Daoy (cell line): ENCODE data around the gene EPX. TPM values are rescaled to one million over a fixed set of nuclear protein-coding genes. Genes with fewer than 3 reads are reported as not detected.
"Not testable (repeated sequence)": the region's sequence is repeated elsewhere in the genome, so short reads cannot be mapped to it uniquely, and the experiment has no call there.

Source experiments
- DNase-seq: peaks from one replicate; pipeline ENCODE4 v3.0.0-alpha.2; 2015; ENCODE audit warnings: low read depth
- total RNA-seq: library from RNA; depleted of rRNA; stranded (reverse); fragments of >200 nt; shearing (Covaris generic); gene quantifications from 2 replicates; pipeline ENCODE4 v1.2.3, GENCODE V29; 2014; rRNA removed

EPX gene, protein sequence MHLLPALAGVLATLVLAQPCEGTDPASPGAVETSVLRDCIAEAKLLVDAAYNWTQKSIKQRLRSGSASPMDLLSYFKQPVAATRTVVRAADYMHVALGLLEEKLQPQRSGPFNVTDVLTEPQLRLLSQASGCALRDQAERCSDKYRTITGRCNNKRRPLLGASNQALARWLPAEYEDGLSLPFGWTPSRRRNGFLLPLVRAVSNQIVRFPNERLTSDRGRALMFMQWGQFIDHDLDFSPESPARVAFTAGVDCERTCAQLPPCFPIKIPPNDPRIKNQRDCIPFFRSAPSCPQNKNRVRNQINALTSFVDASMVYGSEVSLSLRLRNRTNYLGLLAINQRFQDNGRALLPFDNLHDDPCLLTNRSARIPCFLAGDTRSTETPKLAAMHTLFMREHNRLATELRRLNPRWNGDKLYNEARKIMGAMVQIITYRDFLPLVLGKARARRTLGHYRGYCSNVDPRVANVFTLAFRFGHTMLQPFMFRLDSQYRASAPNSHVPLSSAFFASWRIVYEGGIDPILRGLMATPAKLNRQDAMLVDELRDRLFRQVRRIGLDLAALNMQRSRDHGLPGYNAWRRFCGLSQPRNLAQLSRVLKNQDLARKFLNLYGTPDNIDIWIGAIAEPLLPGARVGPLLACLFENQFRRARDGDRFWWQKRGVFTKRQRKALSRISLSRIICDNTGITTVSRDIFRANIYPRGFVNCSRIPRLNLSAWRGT
- total RNA-seq = not detected in 2 replicates

DNA sequence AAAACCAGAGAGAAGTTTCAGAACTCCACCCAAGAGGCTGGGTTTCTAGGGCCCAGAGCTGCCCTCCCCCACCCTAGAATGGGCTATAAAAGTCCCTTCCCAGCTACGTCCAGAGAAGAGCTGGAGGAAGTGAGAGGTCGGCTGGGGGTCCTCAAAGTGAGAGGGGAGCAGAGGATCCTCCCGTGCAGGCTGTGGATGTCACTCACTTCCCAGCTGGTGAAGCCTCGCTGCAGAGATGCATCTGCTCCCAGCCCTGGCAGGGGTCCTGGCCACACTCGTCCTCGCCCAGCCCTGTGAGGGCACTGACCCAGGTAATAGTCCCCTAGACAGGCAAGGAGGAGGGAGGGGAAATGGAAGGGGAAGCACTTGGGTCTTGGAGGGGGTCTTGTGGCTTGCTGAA lies at the start of gene EPX:
Gene EPX (plus strand): TSS at position 115 of the 400 bp plus-strand sequence. CDS start 121 bp downstream, at position 236.
- DNase-seq = no peak

DNA sequence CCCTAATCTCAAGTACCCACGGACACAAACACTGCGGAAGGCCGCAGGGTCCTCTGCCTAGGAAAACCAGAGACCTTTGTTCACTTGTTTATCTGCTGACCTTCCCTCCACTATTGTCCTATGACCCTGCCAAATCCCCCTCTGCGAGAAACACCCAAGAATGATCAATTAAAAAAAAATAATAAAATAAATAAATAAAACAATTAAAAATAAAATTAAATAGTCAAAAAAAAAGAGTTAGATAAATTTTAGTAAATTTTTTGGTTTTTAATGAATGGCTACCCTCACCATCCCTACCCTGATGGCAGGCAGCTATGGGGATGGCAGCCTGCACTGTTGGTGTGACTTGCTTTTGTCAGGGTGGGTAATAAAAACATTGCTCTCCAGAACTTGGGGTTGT lies 49.2 kb upstream of the EPX start:
- not testable (repeated sequence) for DNase-seq

DNA sequence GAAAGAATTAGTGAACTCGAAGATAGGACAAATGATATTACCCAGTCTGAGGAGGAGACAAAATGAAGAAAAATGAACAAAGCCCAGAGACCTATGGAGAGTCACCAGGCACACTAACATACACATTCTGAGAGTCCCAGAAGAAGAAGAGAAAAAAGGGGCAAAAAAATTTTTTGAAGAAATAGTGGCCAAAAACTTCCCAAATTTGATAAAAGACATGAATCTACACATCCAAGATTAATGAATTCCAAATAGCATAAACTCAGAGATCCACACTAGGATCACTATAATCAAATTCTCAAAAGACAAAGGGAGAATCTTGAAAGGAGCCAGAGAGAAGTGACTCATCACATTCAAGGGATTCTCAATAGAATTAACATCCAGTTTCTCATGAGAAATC lies 47.7 kb upstream of the EPX start:
- DNase-seq = no peak

DNA sequence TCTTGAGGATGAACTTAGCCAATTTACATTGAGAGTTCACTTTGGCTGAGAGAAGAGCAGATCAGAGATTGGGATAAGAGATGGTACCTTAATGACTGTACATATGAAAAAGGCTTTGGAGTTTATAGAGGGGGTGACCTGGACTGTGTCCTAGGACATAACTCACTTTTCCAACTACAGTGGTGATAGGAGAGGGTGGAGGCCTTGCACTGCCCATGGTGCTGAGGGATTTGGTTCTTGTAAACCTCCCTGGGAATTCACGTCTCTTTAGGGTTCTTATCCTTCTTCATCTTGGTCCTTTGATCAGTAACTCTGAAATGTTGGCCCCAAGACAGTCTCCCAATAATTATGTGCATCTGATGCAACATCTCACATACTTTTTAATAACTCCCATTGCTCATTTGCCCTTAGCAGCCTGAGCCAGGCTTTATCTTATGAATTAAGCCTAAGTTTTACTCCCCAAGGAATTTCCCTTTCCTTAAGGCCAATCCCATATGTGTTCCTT lies 44.5 kb upstream of the EPX start, which contains the start of gene OR4D1:
Gene OR4D1 (plus strand): TSS at position 455 of the 505 bp plus-strand sequence. CDS start 6,770 bp downstream, outside the sequence.
- no peak for DNase-seq

DNA sequence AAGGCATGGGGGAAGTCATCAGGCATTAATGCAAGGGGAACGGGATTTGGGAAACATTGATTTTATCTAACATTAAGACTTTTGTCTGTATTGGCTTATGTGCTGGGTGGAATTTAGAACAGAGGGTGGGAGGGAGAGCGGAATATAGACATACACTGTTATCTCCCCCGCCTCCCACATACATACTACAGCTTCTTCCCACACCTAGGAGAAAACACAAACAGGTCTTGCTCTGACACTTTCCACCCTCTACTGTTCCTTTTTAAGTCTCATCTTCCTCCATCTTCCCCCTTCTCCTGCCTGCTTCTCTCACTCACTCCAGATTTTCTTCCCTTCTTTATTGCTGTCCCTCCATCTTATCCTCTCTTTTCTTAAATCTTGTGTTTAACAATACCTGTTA lies 43.9 kb upstream of the EPX start:
- no peak for DNase-seq

DNA sequence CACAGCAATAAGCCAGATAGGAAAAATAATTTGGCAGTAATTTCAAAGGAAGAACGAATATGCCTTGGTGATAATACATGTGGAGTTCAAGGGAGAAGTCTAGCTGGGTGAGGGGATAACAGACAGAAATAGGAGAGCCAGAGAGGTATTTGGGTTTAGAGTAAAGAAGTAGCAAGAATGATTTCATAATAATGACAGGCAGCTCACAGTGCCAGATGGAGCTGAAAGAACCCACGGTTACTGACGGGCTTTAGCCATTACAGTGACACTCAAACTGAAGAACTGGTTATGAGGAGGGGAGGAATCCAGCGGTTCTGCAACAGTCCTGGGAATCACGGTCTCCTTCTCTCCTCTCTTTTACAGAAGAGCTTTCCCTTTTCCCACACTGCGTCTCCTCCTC lies 42.1 kb upstream of the EPX start:
- DNase-seq = no peak

DNA sequence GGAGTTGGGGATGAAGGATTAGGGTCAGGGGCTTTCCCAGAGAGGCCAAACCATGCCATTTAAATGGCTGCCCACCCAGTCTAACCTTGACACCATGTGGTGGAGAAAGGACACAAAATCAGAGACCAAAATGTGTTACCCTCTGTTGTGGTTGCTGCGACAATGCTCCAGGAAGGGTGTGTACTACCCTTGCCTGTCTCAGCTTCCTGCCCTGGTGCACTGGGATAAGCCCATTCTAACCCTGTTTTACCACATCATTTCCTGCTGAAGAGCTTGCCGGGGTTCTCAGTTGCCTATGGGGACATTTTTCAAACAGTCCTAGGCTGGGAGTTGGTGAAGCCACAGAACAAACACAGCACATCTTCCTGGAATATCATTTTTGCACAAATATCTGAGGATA lies 39.5 kb upstream of the EPX start:
- no peak for DNase-seq

DNA sequence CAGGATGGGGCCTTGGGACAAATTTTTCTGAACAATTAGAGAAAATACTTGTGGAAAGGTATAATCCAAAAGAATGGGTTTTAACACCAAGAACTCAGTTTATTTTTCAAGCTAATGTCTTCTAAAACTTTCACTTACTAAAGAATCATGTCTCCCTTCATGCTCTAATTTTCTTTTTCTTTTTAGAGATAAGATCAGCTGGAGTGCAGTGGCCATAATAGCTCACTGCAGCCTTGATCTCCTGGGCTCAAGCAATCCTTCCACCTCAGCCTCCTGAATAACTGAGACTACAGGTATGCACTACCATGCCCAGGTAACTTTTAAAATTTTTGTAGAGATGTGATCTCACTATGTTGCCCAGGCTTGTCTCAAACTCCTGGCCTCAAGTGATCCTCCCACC lies 38.9 kb upstream of the EPX start:
- no peak for DNase-seq

DNA sequence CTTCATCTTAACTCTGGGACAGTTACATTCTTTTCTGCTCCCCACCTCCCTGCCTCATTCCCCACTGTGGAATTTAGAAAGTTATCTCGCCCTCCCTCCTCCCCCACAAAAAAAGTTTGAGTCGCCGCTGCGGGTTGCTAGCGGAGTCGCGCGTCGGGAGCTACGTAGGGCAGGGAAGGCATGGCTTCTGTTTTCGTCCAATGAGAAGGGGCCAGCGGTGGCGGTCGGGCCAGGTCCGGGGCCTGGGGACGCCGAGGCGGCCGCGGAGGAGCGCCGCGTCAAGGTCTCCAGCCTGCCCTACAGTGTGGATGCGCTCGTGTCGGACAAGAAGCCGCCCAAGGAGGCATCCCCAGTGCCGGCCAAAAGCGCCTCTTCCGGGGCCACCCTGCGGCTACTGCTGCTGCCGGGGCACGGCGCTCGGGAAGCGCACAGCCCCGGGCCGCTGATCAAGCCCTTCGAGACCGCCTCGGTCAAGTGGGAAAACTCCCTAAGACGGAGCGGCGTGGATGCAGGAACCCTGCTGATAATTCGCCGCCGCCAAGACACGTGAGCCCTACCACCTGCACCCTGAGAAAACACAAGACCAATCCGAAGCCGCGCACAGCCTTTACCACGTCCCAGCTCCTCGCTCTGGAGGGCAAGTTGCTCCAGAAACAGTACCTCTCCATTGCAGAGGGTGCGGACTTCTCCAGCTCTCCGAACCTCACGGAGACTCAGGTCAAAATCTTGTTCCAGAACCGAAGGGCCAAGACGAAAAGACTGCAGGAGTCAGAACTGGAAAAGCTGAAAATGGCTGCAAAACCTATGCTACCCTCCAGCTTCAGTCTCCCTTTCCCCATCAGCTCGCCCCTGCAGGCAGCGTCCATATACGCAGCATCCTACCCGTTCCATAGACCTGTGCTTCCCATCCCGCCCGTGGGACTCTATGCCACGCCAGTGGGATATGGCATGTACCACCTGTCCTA lies 35.4 kb upstream of the EPX start:
- DNase-seq = peak; percentile 43

DNA sequence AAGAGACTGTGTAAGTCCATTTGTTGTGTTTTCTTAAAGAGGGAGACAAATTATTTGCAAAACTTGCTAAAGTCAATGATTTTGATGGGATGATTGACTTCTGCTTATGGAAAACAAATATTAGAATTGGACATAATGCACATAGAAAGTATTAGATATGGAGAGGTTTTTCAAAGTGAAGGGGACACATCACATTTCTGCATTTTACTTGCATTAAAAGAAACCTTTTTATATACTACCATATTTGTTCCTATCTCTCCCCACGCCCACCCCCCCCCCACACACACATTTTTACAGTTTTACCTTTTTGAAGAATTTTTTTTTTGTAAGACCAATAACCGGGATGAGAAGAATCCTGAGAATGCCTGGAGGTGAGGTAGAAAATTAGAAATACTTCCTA lies 34.3 kb upstream of the EPX start:
- DNase-seq = no peak

DNA sequence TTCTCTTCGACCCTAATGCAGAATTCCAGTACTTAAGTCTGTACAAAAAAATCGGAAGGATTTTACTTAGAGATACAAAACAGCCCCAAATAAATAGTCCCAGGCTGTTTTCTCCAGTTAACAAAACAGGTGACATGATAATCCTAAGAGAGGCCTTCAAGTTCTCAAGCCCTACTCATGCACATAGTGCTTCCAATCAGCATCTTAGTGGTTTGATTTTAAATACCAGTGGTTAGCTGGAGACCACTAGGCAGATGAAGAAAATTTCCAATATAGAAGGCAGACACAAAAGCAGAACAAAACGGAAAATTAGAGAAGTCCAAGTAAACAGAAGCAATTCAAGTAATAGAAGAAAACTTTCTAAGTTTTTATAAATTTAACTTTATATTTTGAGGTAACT lies 31.0 kb upstream of the EPX start:
- no peak for DNase-seq

DNA sequence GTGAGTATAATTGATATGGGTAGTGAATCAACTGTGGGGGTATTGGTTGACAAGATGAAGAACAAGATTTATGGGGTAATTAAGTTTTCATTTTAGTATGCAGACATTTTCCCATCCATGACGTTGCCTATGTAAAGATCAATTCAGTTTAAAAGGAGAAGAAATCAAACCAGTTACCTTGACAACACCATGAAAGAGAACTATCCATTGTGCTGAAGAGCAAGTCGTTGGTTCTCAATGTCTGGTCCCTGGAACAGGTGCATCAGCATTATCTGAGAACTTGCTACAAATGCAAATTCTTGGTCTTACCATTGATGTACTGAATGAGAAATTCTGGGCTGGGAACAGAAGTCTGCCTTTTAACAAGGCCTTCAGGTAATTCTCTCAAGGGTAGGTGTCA lies 26.5 kb upstream of the EPX start:
- no peak for DNase-seq

DNA sequence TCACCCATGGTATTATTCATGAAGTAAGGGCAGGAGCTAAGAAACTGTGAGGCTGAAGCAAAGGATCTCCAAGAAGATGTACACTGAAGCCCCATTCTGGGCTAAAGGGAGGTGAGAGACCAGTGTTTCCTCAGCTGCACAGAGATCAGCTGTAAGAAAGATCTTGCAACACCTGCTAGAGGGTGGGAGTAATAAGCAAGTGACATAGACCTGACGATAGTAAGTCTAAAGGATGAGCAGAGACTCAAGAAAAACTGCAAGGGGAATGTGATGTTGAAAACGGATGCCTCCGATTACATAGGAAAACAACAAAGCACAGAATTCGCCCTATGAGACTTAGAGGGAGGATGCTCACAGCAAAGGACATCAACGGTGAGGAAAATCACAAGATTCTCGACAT lies 25.8 kb upstream of the EPX start, which contains the start of gene OR4D2:
Gene OR4D2 (plus strand): TSS at position 301 of the 400 bp plus-strand sequence. CDS start 2,674 bp downstream, outside the sequence.
- no peak for DNase-seq

DNA sequence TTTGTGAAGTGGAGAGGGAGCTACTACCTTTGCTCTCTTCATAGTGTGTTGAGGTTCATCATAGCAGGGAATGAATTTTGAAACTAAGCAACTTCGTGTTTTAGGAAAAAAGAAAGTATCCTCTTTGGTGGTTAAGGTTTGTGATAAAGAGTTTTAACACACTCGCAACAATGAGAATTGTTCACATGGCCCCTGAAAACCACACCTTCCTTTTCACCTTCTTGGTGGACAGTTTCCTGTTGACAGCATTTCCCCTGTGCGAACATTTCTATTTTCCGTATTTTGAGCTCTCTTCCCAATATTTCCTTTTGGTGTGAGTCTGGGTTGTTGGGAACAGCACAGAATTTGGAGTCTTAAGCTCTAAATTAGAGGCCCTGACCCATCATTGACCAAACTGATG lies 21.9 kb upstream of the EPX start:
- no peak for DNase-seq

DNA sequence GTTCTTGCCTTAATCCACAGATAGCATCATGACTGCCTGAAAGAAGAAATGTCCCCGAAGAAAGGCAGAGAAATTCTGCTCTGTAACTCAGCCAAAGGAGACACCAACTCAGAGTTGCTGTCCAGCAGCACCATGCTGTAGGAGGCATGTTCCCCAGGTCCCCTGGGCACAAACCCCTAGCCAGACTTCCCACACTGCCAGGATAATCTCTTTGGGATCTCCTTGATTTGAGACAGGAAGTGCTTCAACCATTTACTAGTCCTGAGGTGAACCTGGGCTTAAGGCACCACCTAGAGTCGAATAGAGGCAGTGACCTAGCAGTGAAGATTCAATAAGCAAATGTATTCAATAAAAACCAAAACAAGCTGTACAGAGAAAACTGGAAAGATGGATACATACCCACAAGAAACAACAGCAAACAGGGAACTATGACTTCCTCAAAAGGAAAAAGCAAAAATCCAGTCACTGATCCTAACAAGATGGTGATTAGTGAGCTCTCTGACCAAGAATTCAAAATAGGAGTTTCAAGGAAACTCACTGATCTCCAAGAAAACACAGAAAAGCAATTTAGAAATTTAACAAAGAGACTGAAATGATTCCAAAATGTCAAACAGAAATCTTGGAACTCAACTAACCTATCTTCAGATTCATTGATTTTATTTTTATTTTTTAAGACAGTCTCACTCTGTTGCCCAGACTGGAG lies 20.0 kb upstream of the EPX start:
- DNase-seq = peak; percentile 50

DNA sequence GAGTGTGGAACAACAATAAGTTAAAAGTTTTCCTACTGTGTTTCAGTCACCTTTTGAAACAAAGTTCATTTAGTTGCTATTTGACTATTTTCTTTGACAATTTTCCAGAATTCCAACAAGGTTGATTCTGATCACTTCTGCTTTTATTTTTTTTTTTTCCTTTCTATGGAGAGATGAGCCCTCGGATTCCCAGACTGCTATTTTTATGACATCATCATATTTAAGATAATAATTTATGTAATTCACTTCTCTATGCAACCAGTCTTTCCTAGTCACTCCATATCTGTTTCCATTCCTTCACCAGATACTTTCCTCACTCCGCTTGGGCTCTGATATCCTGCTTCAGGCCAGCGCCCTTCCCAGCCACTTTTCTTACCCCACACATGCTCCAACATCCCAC lies 17.7 kb upstream of the EPX start:
- no peak for DNase-seq

DNA sequence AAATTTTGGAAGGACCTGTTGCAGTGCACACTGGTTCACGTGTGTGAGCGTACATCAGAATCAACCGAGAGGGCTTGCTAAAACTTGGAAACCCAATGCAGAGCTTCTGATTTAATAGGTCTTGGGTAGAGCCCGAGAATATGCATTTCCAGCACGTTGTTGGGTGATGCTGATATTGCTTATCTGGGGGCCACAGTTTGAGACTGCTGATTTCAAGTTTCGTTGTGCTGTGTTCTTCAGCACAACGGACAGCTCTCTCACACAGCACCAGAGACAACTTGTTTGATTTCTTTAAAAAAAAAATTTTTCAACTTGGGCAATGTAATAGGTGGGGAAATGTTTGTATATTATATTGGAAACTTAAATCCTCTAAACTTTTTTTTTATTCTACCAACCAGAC lies 16.3 kb upstream of the EPX start:
- DNase-seq = no peak

DNA sequence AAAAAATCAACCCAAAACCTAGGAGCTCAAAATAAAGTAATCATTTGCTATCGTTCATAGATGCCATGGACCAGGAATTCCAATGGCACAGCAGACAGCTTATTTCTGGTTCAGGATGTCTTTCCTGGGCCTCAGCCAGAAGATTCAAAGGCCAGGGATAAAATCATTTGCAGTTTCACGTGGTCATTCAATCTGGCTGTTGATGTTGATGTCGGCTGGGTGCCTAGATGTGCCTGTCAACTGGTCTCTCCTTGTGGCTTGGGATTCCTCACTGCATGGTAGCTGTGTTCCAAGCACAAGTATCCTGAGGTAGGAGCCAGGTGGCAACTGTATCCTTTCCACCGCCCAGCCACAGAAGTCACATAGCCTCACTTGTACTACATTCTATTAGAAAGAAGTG lies 10.7 kb upstream of the EPX start:
- no peak for DNase-seq

DNA sequence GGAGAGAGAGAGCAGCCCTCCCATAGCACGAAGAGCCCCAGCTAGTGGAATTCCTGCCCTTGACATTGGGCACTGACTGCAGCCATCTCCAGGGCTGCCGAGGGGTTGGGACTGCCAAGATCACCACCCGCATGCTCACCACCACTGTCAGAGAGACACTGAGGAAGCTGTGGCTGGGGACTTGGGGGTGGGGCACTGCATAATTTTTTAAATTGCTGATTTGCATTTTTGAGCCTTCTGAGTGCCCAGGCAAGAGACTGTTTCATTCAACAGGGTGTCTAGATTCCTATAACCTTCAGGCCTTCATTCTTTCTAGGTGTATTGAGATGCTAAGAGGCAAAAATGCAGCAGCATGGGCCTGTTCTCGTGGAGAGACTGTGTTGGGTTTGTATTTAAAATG lies 9.0 kb upstream of the EPX start:
- DNase-seq = no peak

DNA sequence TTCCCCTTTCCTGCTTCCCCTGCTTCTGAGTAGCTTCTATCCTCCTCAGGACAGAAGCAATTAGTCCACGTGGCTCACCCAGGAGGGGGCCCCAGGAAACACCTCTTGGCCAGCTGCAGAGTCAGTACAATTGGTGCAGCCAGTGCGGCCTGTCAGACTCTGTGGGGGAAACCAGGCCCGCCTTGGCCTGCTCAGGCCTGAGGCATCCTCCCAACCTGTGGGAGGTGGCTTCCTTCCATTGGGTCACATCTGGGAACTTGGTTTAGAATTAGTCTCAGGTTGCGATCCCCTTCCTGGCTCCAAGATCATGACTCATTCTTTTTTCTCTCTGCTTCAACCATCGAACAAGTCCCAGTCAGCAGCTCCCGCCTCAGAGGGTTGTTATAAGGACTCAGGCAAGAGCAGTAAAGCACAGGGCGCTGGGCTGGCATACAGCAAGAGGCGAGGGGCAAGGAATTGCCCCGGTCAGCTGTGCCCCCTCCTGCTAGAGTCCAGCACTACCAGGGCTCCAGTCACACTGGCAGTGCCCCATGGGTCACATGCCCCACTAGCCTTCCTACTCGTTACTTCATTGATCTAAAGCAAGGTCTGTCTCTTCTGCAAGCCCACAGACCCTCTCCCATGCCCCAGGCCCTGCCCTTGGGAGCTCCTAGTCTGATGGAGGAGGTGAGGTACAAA lies 8.1 kb upstream of the EPX start:
- peak; percentile 89 for DNase-seq
